Measurements from ENCODE around the gene AGAP1.
A peak's percentile ranks its signal among the peaks of the same experiment; 100 is the strongest.

AGAP1 gene

GRCh38 chr2:235592430-235592829, 98.6 kb downstream of the AGAP1 start:
- Histone ChIP-seq H3F3A (ENCODE audit: control insufficient read depth, insufficient read depth) (no peaks in the 10 kb centered on the region), H3K4me3 (ENCODE audit: low read length) (no peak overlapping the region), H3K27me3 (ENCODE audit: control insufficient read depth, low read length) (no peaks in the 10 kb centered on the region), H3K27ac (ENCODE audit: low read depth, low read length) (no peak overlapping the region), H3K9me3 (ENCODE audit: control insufficient read depth, insufficient read depth, low read length) (no peaks in the 10 kb centered on the region), H3K4me2 (ENCODE audit: low read length) (no peak overlapping the region), H3K9me2 (replicated peaks; ENCODE audit: control insufficient read depth, low read length) (no peaks in the 10 kb centered on the region), H3K4me1 (ENCODE audit: control insufficient read depth, low read length) (no peaks in the 10 kb centered on the region), H4K20me1 (ENCODE audit: control insufficient read depth, insufficient read depth, low read depth, low read length) (no peaks in the 10 kb centered on the region), H3K36me3 (ENCODE audit: control insufficient read depth, low read length) (no peaks in the 10 kb centered on the region), H3K79me2 (ENCODE audit: control insufficient read depth, low read length) (no peaks in the 10 kb centered on the region)
- TF ChIP-seq EZH2phosphoT487 (IDR thresholded peaks at IDR 0.05; ENCODE audit: borderline replicate concordance, low read length) = no peak
- no peak for TF ChIP-seq CTCF (IDR thresholded peaks at IDR 0.05; ENCODE audit: low read depth, low read length, poor library complexity, severe bottlenecking)

- Histone ChIP-seq H3K79me2 (ENCODE audit: control insufficient read depth, low read length) (no peaks in the 10 kb centered on the region), H3K4me2 (ENCODE audit: low read length) (no peak overlapping the region)
Observed at GRCh38 chr2:235592836-235593235, 99.0 kb downstream of the AGAP1 start.

GRCh38 chr2:235594041-235594440, 100.2 kb downstream of the AGAP1 start:
- no peak overlapping the region for H3K4me3 ChIP-seq (ENCODE audit: low read length)
- TF ChIP-seq EZH2phosphoT487 (IDR thresholded peaks at IDR 0.05; ENCODE audit: borderline replicate concordance, low read length) (no peak), CTCF (IDR thresholded peaks at IDR 0.05; ENCODE audit: low read depth, low read length, poor library complexity, severe bottlenecking) (peak; percentile 59)
- H3K4me2 ChIP-seq (ENCODE audit: low read length) = no peak overlapping the region
- H3K79me2 ChIP-seq (ENCODE audit: control insufficient read depth, low read length) = no peaks in the 10 kb centered on the region
- H3K9me3 ChIP-seq (ENCODE audit: control insufficient read depth, insufficient read depth, low read length) = no peaks in the 10 kb centered on the region
- H3K4me1 ChIP-seq (ENCODE audit: control insufficient read depth, low read length) = no peaks in the 10 kb centered on the region
- H3K27ac ChIP-seq (ENCODE audit: low read depth, low read length) = no peak overlapping the region
- H3K27me3 ChIP-seq (ENCODE audit: control insufficient read depth, low read length) = no peaks in the 10 kb centered on the region
- H3K9me2 ChIP-seq (replicated peaks; ENCODE audit: control insufficient read depth, low read length) = no peaks in the 10 kb centered on the region
- H3F3A ChIP-seq (ENCODE audit: control insufficient read depth, insufficient read depth) = no peaks in the 10 kb centered on the region
- H3K36me3 ChIP-seq (ENCODE audit: control insufficient read depth, low read length) = no peaks in the 10 kb centered on the region
- H4K20me1 ChIP-seq (ENCODE audit: control insufficient read depth, insufficient read depth, low read depth, low read length) = no peaks in the 10 kb centered on the region

More at GRCh38 chr2:235592836-235593235, 99.0 kb downstream of the AGAP1 start:
- Histone ChIP-seq H3K9me3 (ENCODE audit: control insufficient read depth, insufficient read depth, low read length) (no peaks in the 10 kb centered on the region), H4K20me1 (ENCODE audit: control insufficient read depth, insufficient read depth, low read depth, low read length) (no peaks in the 10 kb centered on the region), H3F3A (ENCODE audit: control insufficient read depth, insufficient read depth) (no peaks in the 10 kb centered on the region), H3K27ac (ENCODE audit: low read depth, low read length) (no peak overlapping the region), H3K27me3 (ENCODE audit: control insufficient read depth, low read length) (no peaks in the 10 kb centered on the region), H3K4me1 (ENCODE audit: control insufficient read depth, low read length) (no peaks in the 10 kb centered on the region), H3K9me2 (replicated peaks; ENCODE audit: control insufficient read depth, low read length) (no peaks in the 10 kb centered on the region), H3K4me3 (ENCODE audit: low read length) (no peak overlapping the region), H3K36me3 (ENCODE audit: control insufficient read depth, low read length) (no peaks in the 10 kb centered on the region)
- TF ChIP-seq EZH2phosphoT487 (IDR thresholded peaks at IDR 0.05; ENCODE audit: borderline replicate concordance, low read length) (no peak), CTCF (IDR thresholded peaks at IDR 0.05; ENCODE audit: low read depth, low read length, poor library complexity, severe bottlenecking) (no peak)

DNA sequence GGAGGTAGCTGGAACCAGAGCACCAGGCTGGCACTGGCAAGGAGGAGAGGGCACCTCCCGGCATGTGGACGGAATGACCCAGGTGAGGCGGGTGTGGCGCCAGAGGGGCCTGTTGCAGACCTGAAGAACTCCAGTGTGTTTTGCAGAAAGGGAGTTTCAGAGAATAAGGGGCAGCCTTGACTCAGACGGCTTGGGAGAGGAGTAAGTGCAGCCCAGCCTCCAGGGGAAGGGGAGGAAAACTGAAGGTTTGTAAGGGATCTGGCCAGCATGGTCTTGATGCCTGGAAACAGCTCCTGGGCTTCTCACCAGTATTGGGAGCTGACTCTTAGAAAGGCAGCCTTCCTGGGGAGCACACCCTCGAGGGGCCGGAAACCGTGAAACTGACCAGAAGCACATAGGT, 101.1 kb downstream of the AGAP1 start:
- Histone ChIP-seq H3K9me3 (ENCODE audit: control insufficient read depth, insufficient read depth, low read length) (no peaks in the 10 kb centered on the region), H3K27me3 (ENCODE audit: control insufficient read depth, low read length) (no peaks in the 10 kb centered on the region), H3K9me2 (replicated peaks; ENCODE audit: control insufficient read depth, low read length) (no peaks in the 10 kb centered on the region), H3K4me1 (ENCODE audit: control insufficient read depth, low read length) (no peaks in the 10 kb centered on the region), H3K4me3 (ENCODE audit: low read length) (no peak overlapping the region), H3K4me2 (ENCODE audit: low read length) (no peak overlapping the region), H3K27ac (ENCODE audit: low read depth, low read length) (no peak overlapping the region), H3F3A (ENCODE audit: control insufficient read depth, insufficient read depth) (no peaks in the 10 kb centered on the region), H3K79me2 (ENCODE audit: control insufficient read depth, low read length) (no peaks in the 10 kb centered on the region), H3K36me3 (ENCODE audit: control insufficient read depth, low read length) (no peaks in the 10 kb centered on the region), H4K20me1 (ENCODE audit: control insufficient read depth, insufficient read depth, low read depth, low read length) (no peaks in the 10 kb centered on the region)
- TF ChIP-seq CTCF (IDR thresholded peaks at IDR 0.05; ENCODE audit: low read depth, low read length, poor library complexity, severe bottlenecking) (no peak), EZH2phosphoT487 (IDR thresholded peaks at IDR 0.05; ENCODE audit: borderline replicate concordance, low read length) (no peak)

Data from DOHH2 (cell line).